HG02840 (cell line): ENCODE measurements around the gene ANXA10.
"Not testable (repeated sequence)": the region's sequence is repeated elsewhere in the genome, so short reads cannot be mapped to it uniquely, and the experiment has no call there.

ENCODE experiments used
- ATAC-seq: cut with Tn5 transposase; IDR thresholded peaks from one replicate; pipeline ENCODE4 v1.9.1; 2021; ENCODE audit warnings: mild to moderate bottlenecking, moderate library complexity, moderate number of reproducible peaks; ENCODE audit not compliant: unreplicated experiment, low FRiP score

The ANXA10 gene

GRCh38 chr4:168113059-168113458 is 20.7 kb downstream of the ANXA10 start:
- ATAC-seq = not testable (repeated sequence)

GRCh38 chr4:168118116-168118655 is 25.8 kb downstream of the ANXA10 start:
- ATAC-seq = no peak

- ATAC-seq = no peak
These were observed 26.8 kb downstream of the ANXA10 start for GRCh38 chr4:168119100-168119499.

- no peak for ATAC-seq
These were observed 27.6 kb downstream of the ANXA10 start for GRCh38 chr4:168119890-168120289.

GRCh38 chr4:168120811-168121210 is 28.5 kb downstream of the ANXA10 start:
- ATAC-seq = no peak

- no peak for ATAC-seq
These were observed 31.8 kb downstream of the ANXA10 start for GRCh38 chr4:168124008-168124641.

- no peak for ATAC-seq
These were observed 34.6 kb downstream of the ANXA10 start for GRCh38 chr4:168126952-168127351.

- no peak for ATAC-seq
These were observed 36.3 kb downstream of the ANXA10 start for GRCh38 chr4:168128601-168129000.

- no peak for ATAC-seq
These were observed 36.9 kb downstream of the ANXA10 start for GRCh38 chr4:168129046-168129772.

- ATAC-seq = no peak
These were observed 37.5 kb downstream of the ANXA10 start for GRCh38 chr4:168129802-168130201.

GRCh38 chr4:168131196-168131595 is 38.9 kb downstream of the ANXA10 start:
- ATAC-seq = no peak

GRCh38 chr4:168134651-168135050 is 42.3 kb downstream of the ANXA10 start:
- ATAC-seq = no peak

- ATAC-seq = not testable (repeated sequence)
These were observed 43.5 kb downstream of the ANXA10 start for GRCh38 chr4:168135860-168136259.

- ATAC-seq = not testable (repeated sequence)
These were observed 45.4 kb downstream of the ANXA10 start for GRCh38 chr4:168137695-168138094.

- ATAC-seq = no peak
These were observed 45.8 kb downstream of the ANXA10 start for GRCh38 chr4:168138143-168138542.

- no peak for ATAC-seq
These were observed 47.0 kb downstream of the ANXA10 start for GRCh38 chr4:168139336-168139735.

- no peak for ATAC-seq
These were observed 49.4 kb downstream of the ANXA10 start for GRCh38 chr4:168141733-168142132.

GRCh38 chr4:168143601-168144000 is 51.3 kb downstream of the ANXA10 start:
- ATAC-seq = no peak

GRCh38 chr4:168150420-168151050 is 58.2 kb downstream of the ANXA10 start:
- ATAC-seq = no peak

GRCh38 chr4:168151327-168151726 is 59.0 kb downstream of the ANXA10 start:
- no peak for ATAC-seq

GRCh38 chr4:168152837-168153500 is 60.6 kb downstream of the ANXA10 start:
- no peak for ATAC-seq
